Left lung (tissue), 10 donors: ENCODE results near the gene GGTLC1. TPM values are rescaled to one million over a fixed set of nuclear protein-coding genes. Genes with fewer than 3 reads are reported as not detected.
"Not testable (repeated sequence)": the region's sequence is repeated elsewhere in the genome, so short reads cannot be mapped to it uniquely, and the experiment has no call there.

Source experiments
- ATAC-seq: fragments of 200-7000 bp; cut with Tn5 transposase; one replicate; pipeline ENCODE4 v1.9.1; 2020; ENCODE audit warnings: moderate library complexity
- DNase-seq, 4 donors: peaks; one replicate each; pipeline ENCODE4 v3.0.0-alpha.2; 2013 to 2020
- H3K27ac ChIP-seq, 2 donors: fragments of 200-600 bp; sonication (generic) in 1 of 2; one replicate each; pipeline versions ENCODE4 v1.5.0 to v1.8.0; 2020 to 2021
- H3K27me3 ChIP-seq, 2 donors: fragments of 200-600 bp; sonication (generic) in 1 of 2; one replicate each; pipeline versions ENCODE4 v1.5.0 to v1.8.0; 2020 to 2021
- H3K36me3 ChIP-seq, 2 donors: fragments of 200-600 bp; sonication (generic) in 1 of 2; one replicate each; pipeline versions ENCODE4 v1.5.0 to v1.8.0; 2020 to 2021
- H3K4me1 ChIP-seq, 2 donors: fragments of 200-600 bp; one replicate each; pipeline ENCODE4 v1.8.0; 2021
- H3K4me3 ChIP-seq, 2 donors: fragments of 200-600 bp; sonication (generic) in 1 of 2; one replicate each; pipeline versions ENCODE4 v1.5.0 to v1.8.0; 2020 to 2021; ENCODE audit warnings: mild to moderate bottlenecking in 1 of 2
- H3K9me3 ChIP-seq, 2 donors: fragments of 200-600 bp; sonication (generic) in 1 of 2; one replicate each; pipeline versions ENCODE4 v1.5.0 to v1.8.0; 2020 to 2021
- intact Hi-C, 2 donors: fragments of 100-400 bp; cut with DNase I; formaldehyde crosslinking; loops; one replicate each; pipeline versions ENCODE4 v1.11.2 to v1.14.2; 2022
- polyA plus RNA-seq, 6 donors: library from polyadenylated mRNA; unstranded; fragments of 120-200 nt; gene quantifications; one replicate each; pipeline ENCODE4 v1.2.1, GENCODE V29; 2013; ENCODE audit not compliant: insufficient read length in 6 of 6
- total RNA-seq, 2 donors: library from RNA; stranded (reverse); fragmentation: NEBNext Ultra II Directional; extraction: Animal tissue kit (Norgen Biotek cat#: 25700); gene quantifications; one replicate each; pipeline ENCODE4 v1.2.1, GENCODE V29; 2021
- TF ChIP-seq, protein P1 (sequence below), 2 donors: fragments of 200-600 bp; sonication (generic) in 1 of 2; IDR thresholded peaks; one replicate each; pipeline versions ENCODE4 v1.5.0 to v1.8.0; 2021; ENCODE audit warnings: antibody characterized with exemption in 2 of 2
- donor health status: DM: no; HTN: yes; CAD: no.
- donor health status: DM: no; HTN: no; CAD: no.

The GGTLC1 gene
- total and polyA plus RNA-seq, 8 donors = 1.3 to 22.4 (median 1.6) TPM

DNA sequence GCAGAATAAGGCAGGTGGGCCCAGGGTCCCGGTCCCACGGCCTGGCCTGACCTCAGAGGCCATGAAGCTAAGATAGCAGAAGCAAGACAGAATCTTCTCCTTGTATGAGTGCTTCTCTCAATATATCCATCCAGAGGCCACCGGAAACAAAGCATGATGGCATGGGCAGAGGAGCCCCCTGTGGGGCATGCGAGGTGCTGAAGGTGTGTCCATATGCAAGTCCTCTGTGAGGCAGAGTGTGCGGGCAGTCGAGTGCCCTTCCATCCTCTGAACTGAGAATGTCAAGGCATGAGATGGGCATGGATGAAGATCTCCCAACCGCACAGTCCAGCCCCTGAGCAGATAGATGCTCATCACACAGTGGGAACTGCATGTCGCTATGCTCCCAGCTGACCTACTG, 9.8 kb upstream of the GGTLC1 start:
- intact Hi-C loops = no loop called here
- DNase-seq = no peak
- Histone ChIP-seq H3K27me3 (peaks cover 0 to 22% of the 10 kb centered on the region in 2 donors), H3K27ac (no peak overlapping the region), H3K4me1 (no peaks in the 10 kb centered on the region), H3K9me3 (no peaks in the 10 kb centered on the region), H3K4me3 (no peak overlapping the region), H3K36me3 (no peaks in the 10 kb centered on the region)
- TF ChIP-seq, protein P1, sequence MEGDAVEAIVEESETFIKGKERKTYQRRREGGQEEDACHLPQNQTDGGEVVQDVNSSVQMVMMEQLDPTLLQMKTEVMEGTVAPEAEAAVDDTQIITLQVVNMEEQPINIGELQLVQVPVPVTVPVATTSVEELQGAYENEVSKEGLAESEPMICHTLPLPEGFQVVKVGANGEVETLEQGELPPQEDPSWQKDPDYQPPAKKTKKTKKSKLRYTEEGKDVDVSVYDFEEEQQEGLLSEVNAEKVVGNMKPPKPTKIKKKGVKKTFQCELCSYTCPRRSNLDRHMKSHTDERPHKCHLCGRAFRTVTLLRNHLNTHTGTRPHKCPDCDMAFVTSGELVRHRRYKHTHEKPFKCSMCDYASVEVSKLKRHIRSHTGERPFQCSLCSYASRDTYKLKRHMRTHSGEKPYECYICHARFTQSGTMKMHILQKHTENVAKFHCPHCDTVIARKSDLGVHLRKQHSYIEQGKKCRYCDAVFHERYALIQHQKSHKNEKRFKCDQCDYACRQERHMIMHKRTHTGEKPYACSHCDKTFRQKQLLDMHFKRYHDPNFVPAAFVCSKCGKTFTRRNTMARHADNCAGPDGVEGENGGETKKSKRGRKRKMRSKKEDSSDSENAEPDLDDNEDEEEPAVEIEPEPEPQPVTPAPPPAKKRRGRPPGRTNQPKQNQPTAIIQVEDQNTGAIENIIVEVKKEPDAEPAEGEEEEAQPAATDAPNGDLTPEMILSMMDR (IDR thresholded peaks at IDR 0.05) = no peak
- no peak for ATAC-seq

DNA sequence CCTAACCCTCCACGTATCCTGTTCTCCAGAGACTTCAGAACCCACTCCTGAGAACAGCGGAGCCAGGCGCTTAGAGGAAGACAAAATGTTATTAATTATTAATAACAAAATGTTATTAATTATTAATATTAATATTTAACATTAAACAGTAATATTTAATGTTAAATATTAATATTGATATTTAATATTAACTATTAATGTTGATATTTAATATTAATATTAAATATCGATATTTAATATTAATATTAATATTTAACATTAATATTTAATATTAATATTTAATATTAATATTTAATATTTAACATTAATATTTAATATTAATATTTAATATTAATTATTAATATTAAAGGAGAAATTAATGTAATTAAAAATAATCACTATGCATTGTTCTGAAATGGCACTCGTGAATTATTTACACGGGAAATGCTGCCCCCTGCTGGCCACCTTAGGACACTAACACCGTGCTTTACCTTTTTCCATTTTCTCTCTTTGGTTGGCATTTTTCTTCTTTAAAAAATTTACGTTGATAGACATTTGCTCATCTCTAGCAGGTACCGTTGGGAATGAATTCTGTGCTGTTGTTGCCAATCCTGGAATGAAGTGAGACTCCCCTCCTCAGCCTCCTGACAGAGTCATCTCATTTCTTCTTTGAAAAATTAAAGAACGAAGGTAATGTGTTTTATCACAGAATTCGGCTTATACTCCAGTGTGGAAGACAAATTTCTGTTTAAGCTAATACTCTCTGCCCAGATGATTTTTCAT, 7.5 kb upstream of the GGTLC1 start:
- Histone ChIP-seq H3K27ac (no peak overlapping the region), H3K36me3 (no peaks in the 10 kb centered on the region), H3K9me3 (no peaks in the 10 kb centered on the region), H3K27me3 (peaks cover 0 to 21% of the 10 kb centered on the region in 2 donors), H3K4me1 (no peaks in the 10 kb centered on the region), H3K4me3 (no peak overlapping the region)
- DNase-seq (peak in 1 of 4 donors; percentile 57), ATAC-seq (peak; percentile 61)
- TF ChIP-seq, protein P1 (IDR thresholded peaks at IDR 0.05) = peak; percentile 78 to 82
- intact Hi-C loops = no loop called here

DNA sequence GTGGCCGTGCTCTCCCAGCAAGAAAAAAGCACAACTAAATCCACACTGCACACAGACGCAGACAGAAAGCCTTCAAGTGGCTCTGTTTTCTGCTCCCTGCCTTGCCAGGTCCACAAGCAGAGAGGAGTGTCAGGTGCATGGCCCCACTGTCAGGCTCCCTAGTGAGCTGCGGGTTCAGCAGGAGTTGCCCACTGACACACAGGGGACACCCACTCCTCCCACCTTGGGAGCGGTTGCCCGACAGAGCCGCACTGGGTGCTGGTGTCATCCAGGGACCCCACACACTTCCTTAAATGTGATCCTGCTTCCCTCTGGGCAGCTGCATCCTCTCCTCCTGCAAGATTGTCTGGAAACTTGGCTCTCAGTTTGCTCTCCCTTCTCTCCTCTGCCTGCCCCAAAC, 6.7 kb upstream of the GGTLC1 start:
- H3K4me1 ChIP-seq, DNase-seq, H3K4me3 ChIP-seq, H3K36me3 ChIP-seq, H3K27ac ChIP-seq, ATAC-seq, intact Hi-C loops, H3K9me3 ChIP-seq: not testable (repeated sequence)
- peaks cover 0 to 13% of the 10 kb centered on the region in 2 donors for H3K27me3 ChIP-seq

DNA sequence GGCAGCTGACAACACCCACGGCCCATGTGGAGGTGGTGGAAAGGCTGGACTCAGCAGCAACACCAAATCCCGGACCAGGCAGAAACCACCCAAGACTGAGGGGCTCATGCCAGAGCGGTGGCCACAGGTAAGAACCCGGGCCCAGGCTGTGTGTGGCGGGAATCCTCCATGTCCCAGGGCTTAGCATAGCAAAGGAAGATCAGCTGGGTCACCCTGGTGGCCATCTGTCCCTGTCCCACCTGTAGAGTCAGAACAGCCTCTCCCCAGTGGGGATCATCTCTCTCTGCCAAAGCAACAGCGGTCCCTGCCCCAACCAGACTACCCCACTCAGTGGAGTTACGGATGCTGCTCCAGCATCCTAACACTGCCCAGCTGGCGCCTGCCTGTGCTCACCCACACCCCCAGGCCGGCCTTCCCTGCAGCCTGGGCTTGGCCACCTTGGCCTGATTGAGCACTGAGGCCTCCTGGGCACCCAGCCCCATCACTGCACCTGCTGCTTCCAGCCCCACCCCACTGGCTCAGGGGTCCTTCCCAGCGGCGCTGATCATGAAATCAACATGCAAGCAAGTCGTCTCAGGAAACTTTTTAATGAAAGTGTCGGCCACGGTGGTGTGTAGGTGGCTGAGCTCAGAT, 5.5 kb upstream of the GGTLC1 start:
- not testable (repeated sequence) for ATAC-seq

DNA sequence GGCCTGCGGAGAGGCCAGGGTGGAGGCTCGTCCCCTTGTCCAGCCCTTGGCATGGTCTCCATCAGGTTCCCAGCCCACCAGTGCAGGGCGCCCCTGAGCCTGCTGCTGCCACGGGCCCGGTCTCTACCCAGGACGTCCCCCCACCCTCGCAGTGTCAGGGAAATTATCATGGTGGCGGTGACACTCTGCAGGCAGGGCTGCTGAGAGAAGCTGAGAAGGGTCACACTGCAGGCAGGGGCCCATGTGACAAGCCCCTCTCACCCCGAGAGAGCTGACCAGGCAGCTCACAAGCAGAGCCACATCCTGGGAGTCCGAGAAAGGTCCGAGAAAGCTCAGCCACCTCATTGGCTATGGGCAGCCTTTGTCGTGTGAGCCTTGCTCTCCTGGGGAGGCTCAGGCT, 4.9 kb upstream of the GGTLC1 start:
- H3K36me3 ChIP-seq, DNase-seq, intact Hi-C loops, H3K4me3 ChIP-seq, H3K27ac ChIP-seq, ATAC-seq, H3K4me1 ChIP-seq, H3K9me3 ChIP-seq, H3K27me3 ChIP-seq: not testable (repeated sequence)

More for the DNA sequence above, 5.5 kb upstream of the GGTLC1 start:
- intact Hi-C loops, DNase-seq, H3K4me1 ChIP-seq, H3K9me3 ChIP-seq, H3K36me3 ChIP-seq, H3K27me3 ChIP-seq, H3K4me3 ChIP-seq, H3K27ac ChIP-seq: not testable (repeated sequence)

DNA sequence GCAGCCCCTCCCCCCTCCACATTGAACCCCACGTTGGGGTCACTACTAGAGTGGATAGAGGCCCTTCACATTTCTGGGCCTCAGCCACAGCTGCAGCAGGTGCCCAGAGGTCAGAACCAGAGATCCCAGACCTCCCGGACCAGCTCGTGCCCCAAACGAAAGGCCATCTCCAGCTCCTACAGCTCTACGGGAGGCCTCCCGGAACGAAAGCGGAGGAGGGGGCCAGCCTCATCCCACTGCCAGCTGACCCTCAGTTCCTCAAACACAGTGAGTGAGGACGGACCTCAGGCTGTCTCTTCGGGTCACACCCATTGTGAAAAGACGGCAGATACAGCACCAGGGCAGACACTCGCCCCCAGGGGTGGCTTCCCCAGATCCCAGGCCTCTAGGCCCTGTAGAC, 1.7 kb upstream of the GGTLC1 start:
- H3K27me3 ChIP-seq, H3K9me3 ChIP-seq, H3K4me1 ChIP-seq, H3K27ac ChIP-seq, H3K36me3 ChIP-seq, H3K4me3 ChIP-seq, intact Hi-C loops, ATAC-seq, DNase-seq: not testable (repeated sequence)

DNA sequence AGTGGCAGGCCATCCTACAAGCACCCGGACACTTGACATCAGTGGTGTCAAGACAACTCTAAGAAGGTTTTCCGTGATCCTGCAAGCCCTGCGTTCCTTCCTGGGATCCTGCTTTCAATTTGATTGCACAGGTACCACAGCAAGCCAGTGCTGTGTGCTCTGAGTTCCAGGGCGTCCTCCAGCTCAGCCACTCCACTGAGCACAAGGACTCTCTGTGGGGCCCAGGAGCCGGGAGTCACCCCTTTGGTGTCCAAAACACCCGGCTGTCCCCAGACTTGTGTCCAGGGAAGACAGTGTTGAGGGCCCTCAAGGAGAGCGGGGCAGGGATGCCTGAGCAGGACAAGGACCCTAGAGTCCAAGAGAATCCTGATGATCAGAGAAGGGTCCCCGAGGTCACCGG, 387 bp upstream of the GGTLC1 start:
- H3K4me1 ChIP-seq, H3K9me3 ChIP-seq, H3K27me3 ChIP-seq, ATAC-seq, H3K4me3 ChIP-seq, DNase-seq, intact Hi-C loops, H3K36me3 ChIP-seq, H3K27ac ChIP-seq: not testable (repeated sequence)

DNA sequence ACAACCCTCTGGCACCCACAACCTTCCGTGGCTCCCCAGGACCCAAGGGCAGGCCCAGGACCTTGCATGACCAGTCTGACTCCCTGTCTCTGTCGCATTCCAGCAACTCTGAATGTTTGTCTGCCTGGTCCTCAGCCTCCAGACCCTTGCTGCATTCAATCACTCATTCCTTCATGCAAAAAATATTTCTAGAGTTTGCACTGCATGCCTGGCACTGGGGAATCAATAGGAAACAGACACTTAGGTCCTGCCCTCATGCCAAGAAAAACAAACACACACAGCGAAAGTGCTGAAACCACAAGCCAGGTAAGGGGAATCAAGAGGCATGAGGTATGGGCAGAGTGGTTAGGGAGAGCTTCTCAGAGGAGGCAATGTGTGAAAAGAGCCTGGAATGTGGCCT, 1.9 kb downstream of the GGTLC1 start:
- H3K4me1 ChIP-seq, ATAC-seq, intact Hi-C loops, H3K36me3 ChIP-seq, H3K9me3 ChIP-seq, H3K4me3 ChIP-seq, H3K27me3 ChIP-seq: not testable (repeated sequence)
- peak overlapping the region; percentile 23 to 48 for H3K27ac ChIP-seq
- DNase-seq = peak in 1 of 4 donors; percentile 29

DNA sequence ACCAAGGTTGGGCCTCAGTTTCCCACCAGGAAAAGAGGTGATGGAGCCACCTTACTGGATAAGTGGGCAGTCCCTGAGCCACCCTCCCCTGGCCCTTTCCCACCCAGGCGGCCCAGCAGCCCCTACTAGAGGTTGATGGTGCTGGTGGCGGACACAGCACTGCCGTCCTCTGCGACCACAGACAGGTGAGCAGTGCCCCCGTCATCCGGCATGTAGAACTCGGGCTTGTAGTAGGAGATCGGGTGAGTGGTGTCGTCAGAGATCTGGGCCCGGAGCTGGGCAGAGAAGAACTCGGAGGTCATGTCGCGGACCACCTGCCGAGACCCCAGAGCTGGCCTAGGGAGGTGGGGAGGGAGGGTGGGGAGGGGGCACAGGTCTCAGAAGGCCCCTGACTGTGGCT, 2.3 kb downstream of the GGTLC1 start:
- H3K4me1 ChIP-seq, DNase-seq, H3K27me3 ChIP-seq, H3K4me3 ChIP-seq, H3K9me3 ChIP-seq, ATAC-seq, intact Hi-C loops, H3K36me3 ChIP-seq: not testable (repeated sequence)
- H3K27ac ChIP-seq = peak overlapping the region; percentile 23 to 48

DNA sequence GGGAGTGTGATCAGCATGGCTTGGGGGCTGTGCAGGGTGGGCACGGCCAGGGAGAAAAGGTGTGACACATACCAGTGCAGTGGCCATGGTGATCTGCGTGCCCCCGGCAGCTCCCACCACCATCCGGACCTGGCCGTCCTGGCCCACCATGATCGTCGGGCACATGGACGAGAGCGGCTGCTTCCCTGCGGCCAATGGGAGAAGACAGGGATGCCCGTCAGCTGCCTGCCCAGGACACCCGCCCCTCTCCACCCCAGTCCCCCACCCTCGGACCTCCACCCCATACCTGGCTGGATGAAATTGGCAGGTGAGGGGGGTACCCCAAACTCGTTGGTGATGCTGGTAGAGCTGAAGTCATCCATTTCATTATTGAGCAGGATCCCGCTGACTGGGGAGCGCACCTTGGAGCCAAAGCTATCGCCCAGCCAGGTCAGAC, 2.8 kb downstream of the GGTLC1 start:
- H3K27me3 ChIP-seq, ATAC-seq, DNase-seq, H3K27ac ChIP-seq, H3K36me3 ChIP-seq, H3K4me1 ChIP-seq, H3K4me3 ChIP-seq, intact Hi-C loops, H3K9me3 ChIP-seq: not testable (repeated sequence)

DNA sequence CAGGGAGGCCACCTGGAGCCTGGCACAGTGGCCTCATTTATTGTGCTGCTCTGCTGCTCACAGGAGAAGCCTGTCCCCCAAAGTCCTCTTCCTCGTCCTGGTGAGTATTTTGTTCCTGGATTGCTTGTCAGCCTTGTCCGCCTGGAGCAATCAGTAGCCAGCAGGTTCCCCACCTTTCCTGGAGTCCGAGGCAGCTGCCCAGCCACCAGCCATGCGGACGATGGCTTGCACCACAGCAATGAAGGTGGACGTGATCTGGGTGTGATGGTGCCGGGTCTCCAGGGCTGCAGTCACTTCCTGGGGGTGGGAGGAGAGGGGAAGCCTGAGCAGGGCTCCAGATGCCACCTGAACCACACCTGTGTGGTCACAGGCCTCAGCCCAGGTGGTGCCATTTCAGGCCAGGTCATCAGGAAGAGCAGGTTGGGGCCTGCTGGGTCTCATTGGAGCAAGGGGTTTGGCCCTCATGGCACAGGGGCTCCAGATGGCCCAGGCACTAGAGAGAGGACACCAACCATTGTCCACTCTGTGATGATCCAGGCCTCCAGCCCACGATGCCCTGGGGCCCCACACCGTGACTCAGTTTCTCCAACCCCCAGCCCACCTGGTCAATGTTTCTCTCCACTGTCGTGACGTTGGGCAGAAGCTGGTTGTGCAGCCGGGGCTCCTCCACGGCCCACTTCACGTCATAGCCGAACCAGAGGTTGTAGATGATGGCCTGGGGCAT, 3.4 kb downstream of the GGTLC1 start:
- H3K4me3 ChIP-seq, H3K27me3 ChIP-seq, H3K36me3 ChIP-seq, H3K27ac ChIP-seq, intact Hi-C loops, H3K9me3 ChIP-seq, ATAC-seq, H3K4me1 ChIP-seq, DNase-seq: not testable (repeated sequence)
